Panc1 (cell line): ENCODE results near the gene ZBTB7C.

ENCODE experiments used
- CTCF ChIP-seq: fragments of 450-650 bp; IDR thresholded peaks from 2 replicates; pipeline ENCODE4 v1.5.1; 2017; ENCODE audit warnings: mild to moderate bottlenecking
- POLR2AphosphoS5 ChIP-seq: IDR thresholded peaks from 2 replicates; pipeline ENCODE4 v1.6.1; 2012; ENCODE audit warnings: mild to moderate bottlenecking, low read depth, low read length, moderate library complexity
- REST ChIP-seq, 2 experiments: IDR thresholded peaks; 2 replicates each; pipeline ENCODE4 v1.6.1; 2011 to 2012; ENCODE audit warnings: low read depth in 2 of 2, control low read depth in 1 of 2, low read length in 1 of 2, mild to moderate bottlenecking in 1 of 2, moderate library complexity in 1 of 2; ENCODE audit not compliant: insufficient read depth in 1 of 2
- SIN3A ChIP-seq: IDR thresholded peaks from 2 replicates; pipeline ENCODE4 v1.6.1; 2012; ENCODE audit warnings: low read depth, mild to moderate bottlenecking, low read length, moderate library complexity, borderline replicate concordance; ENCODE audit not compliant: insufficient read depth
- TCF7L2 ChIP-seq: IDR thresholded peaks from 2 replicates; pipeline ENCODE4 v1.6.1; 2011; ENCODE audit warnings: mild to moderate bottlenecking, low read depth, low read length, inconsistent platforms

- no peak for TF ChIP-seq CTCF
- no peak for TF ChIP-seq TCF7L2
- no peak for TF ChIP-seq SIN3A
- no peak for TF ChIP-seq REST (IDR thresholded peaks at IDR 0.05; ENCODE audit: insufficient read depth in 1 of 2, low read depth in 2 of 2, low read length in 1 of 2)
- TF ChIP-seq POLR2AphosphoS5, result no peak
Observed at GRCh38 chr18:48249854-48250253, 159.3 kb downstream of the ZBTB7C start.
